WTC11 (cell line): ENCODE results near the gene SLC16A13. TPM values are rescaled to one million over a fixed set of nuclear protein-coding genes. Genes with fewer than 3 reads are reported as not detected.

ENCODE experiments used
- total RNA-seq: library from RNA; stranded (reverse); gene quantifications from 3 replicates; pipeline ENCODE4 v1.2.3, GENCODE V29; 2021

Gene SLC16A13
- total RNA-seq, 1 experiment from 2014 or later: 5.2 TPM

Other genes starting within 250 kb of the SLC16A13 start
- gene TEKT1, start 204.3 kb upstream of the SLC16A13 start, total RNA-seq: 0.37 TPM in 1 of 3 replicates, not detected in the others
- gene ALOX12, start 40.0 kb upstream of the SLC16A13 start, total RNA-seq: 1.6 to 1.9 TPM (median 1.9 TPM) in 3 replicates
- 162 to 173 TPM (median 170 TPM) in 3 replicates for gene RNASEK, start 23.4 kb upstream of the SLC16A13 start, total RNA-seq
- gene BCL6B, start 13.0 kb upstream of the SLC16A13 start, total RNA-seq: 11.4 to 13.5 TPM (median 12.3 TPM) in 3 replicates
- gene SLC16A11, start 8.1 kb downstream of the SLC16A13 start, total RNA-seq: 0.48 to 0.62 TPM (median 0.53 TPM) in 3 replicates
- gene CLEC10A, start 44.2 kb downstream of the SLC16A13 start, total RNA-seq: 0.18 TPM in 1 of 3 replicates, not detected in the others
- 0.13 to 0.30 TPM (median 0.14 TPM) in 3 replicates for gene ASGR2, start 78.8 kb downstream of the SLC16A13 start, total RNA-seq
- 13.3 to 17.7 TPM (median 15.8 TPM) in 3 replicates for gene ASGR1, start 143.4 kb downstream of the SLC16A13 start, total RNA-seq
- gene DLG4, start 183.8 kb downstream of the SLC16A13 start, total RNA-seq: 47.1 to 59.7 TPM (median 48.0 TPM) in 3 replicates
- gene ACADVL, start 183.9 kb downstream of the SLC16A13 start, total RNA-seq: 213 to 236 TPM (median 221 TPM) in 3 replicates
- gene DVL2, start 198.5 kb downstream of the SLC16A13 start, total RNA-seq: 57.6 to 67.3 TPM (median 59.8 TPM) in 3 replicates
- 45.8 to 50.1 TPM (median 49.1 TPM) in 3 replicates for gene PHF23, start 203.4 kb downstream of the SLC16A13 start, total RNA-seq
- 228 to 247 TPM (median 238 TPM) in 3 replicates for gene GABARAP, start 206.4 kb downstream of the SLC16A13 start, total RNA-seq
- 120 to 127 TPM (median 126 TPM) in 3 replicates for gene CTDNEP1, start 215.7 kb downstream of the SLC16A13 start, total RNA-seq
- 101 to 103 TPM (median 103 TPM) in 3 replicates for gene ELP5, start 216.2 kb downstream of the SLC16A13 start, total RNA-seq
- gene CLDN7, start 226.5 kb downstream of the SLC16A13 start, total RNA-seq: 131 to 136 TPM (median 136 TPM) in 3 replicates
- gene SLC2A4, start 245.7 kb downstream of the SLC16A13 start, total RNA-seq: 5.6 to 6.4 TPM (median 6.2 TPM) in 3 replicates